ENCODE data around the gene UNC50. TPM values are rescaled to one million over a fixed set of nuclear protein-coding genes. Genes with fewer than 3 reads are reported as not detected.

UNC50 gene
- total RNA-seq (ENCODE audit: low replicate concordance), result 45.0 and 49.4 TPM in 2 replicates
- long read RNA-seq, transcript UNC50-201 (6 exons, 1,143 nt), result major isoform, 88 of 121 reads
- long read RNA-seq, partial matches to known transcripts, result 0 of 121 reads
- long read RNA-seq, other reads (novel, unspliced or antisense), result 32 of 121 reads

- peak; percentile 91 for DNase-seq (ENCODE audit: extremely low spot score, unreplicated experiment)
- no peaks in the 10 kb centered on the region for H3K9me3 Mint-ChIP-seq
- H3K27me3 Mint-ChIP-seq, result no peaks in the 10 kb centered on the region
- peak within 1 kb of the TSS; percentile 92 for H3K4me3 Mint-ChIP-seq
- peaks cover 42% of the 10 kb centered on the region for H3K4me1 Mint-ChIP-seq (ENCODE audit: unreplicated experiment)
- peaks cover 19% of the 10 kb centered on the region for H3K36me3 Mint-ChIP-seq
- peak within 1 kb of the TSS; percentile 92 for H3K27ac Mint-ChIP-seq
- peak; percentile 30 for TF ChIP-seq CTCF (conservative IDR thresholded peaks at IDR 0.05)
Observed at GRCh38 chr2:98608116-98608961, at the start of gene UNC50, which contains the start of gene COA5. Gene UNC50, plus strand, starts transcription at chr2:98608589. Its CDS starts 1,171 bp downstream, at chr2:98609760. Gene COA5, minus strand, starts transcription at chr2:98608512. Its CDS starts 107 bp downstream, at chr2:98608405.

- TF ChIP-seq CTCF (conservative IDR thresholded peaks at IDR 0.05), result no peak
- Mint-ChIP-seq H3K4me1 (ENCODE audit: unreplicated experiment) (no peaks in the 10 kb centered on the region), H3K27me3 (no peaks in the 10 kb centered on the region), H3K9me3 (no peaks in the 10 kb centered on the region), H3K4me3 (no peak overlapping the region), H3K36me3 (peaks cover 12% of the 10 kb centered on the region), H3K27ac (no peak overlapping the region)
- no peak for DNase-seq (ENCODE audit: extremely low spot score, unreplicated experiment)
Observed at GRCh38 chr2:98558852-98559530, 49.4 kb upstream of the UNC50 start.

GRCh38 chr2:98559581-98559980 is 48.8 kb upstream of the UNC50 start:
- DNase-seq (ENCODE audit: extremely low spot score, unreplicated experiment), result no peak
- H3K4me1 Mint-ChIP-seq (ENCODE audit: unreplicated experiment), result no peaks in the 10 kb centered on the region
- H3K27me3 Mint-ChIP-seq, result no peaks in the 10 kb centered on the region
- no peak for TF ChIP-seq CTCF (conservative IDR thresholded peaks at IDR 0.05)
- H3K9me3 Mint-ChIP-seq, result no peaks in the 10 kb centered on the region
- peaks cover 12% of the 10 kb centered on the region for H3K36me3 Mint-ChIP-seq
- H3K4me3 Mint-ChIP-seq, result no peak overlapping the region
- H3K27ac Mint-ChIP-seq, result no peak overlapping the region

- Mint-ChIP-seq H3K36me3 (peaks cover 8% of the 10 kb centered on the region), H3K4me3 (no peak overlapping the region), H3K27me3 (no peaks in the 10 kb centered on the region), H3K27ac (no peak overlapping the region), H3K4me1 (ENCODE audit: unreplicated experiment) (no peaks in the 10 kb centered on the region), H3K9me3 (no peaks in the 10 kb centered on the region)
- no peak for DNase-seq (ENCODE audit: extremely low spot score, unreplicated experiment)
- no peak for TF ChIP-seq CTCF (conservative IDR thresholded peaks at IDR 0.05)
Observed at GRCh38 chr2:98560256-98560771, 48.1 kb upstream of the UNC50 start.

GRCh38 chr2:98561018-98561417 is 47.4 kb upstream of the UNC50 start:
- no peak overlapping the region for H3K27ac Mint-ChIP-seq
- H3K4me1 Mint-ChIP-seq (ENCODE audit: unreplicated experiment), result no peaks in the 10 kb centered on the region
- no peaks in the 10 kb centered on the region for H3K27me3 Mint-ChIP-seq
- peaks cover 5% of the 10 kb centered on the region for H3K36me3 Mint-ChIP-seq
- no peak overlapping the region for H3K4me3 Mint-ChIP-seq
- no peaks in the 10 kb centered on the region for H3K9me3 Mint-ChIP-seq
- TF ChIP-seq CTCF (conservative IDR thresholded peaks at IDR 0.05), result no peak
- no peak for DNase-seq (ENCODE audit: extremely low spot score, unreplicated experiment)
